NCI-H510A treated with DMSO at 0.1 percent for 48 hours (cell line): Measurements from ENCODE around the gene TUT1.

Experiments
- DNase-seq: peaks from one replicate; lab custom pipeline; 2025; lab: John Stamatoyannopoulos, UW

Gene TUT1

GRCh38 chr11:62540804-62541701, 50.3 kb downstream of the TUT1 start:
- peak; percentile 14 for DNase-seq

- DNase-seq = peak; percentile 71
These were observed 51.9 kb downstream of the TUT1 start for GRCh38 chr11:62539238-62539925.

- peak; percentile 71 for DNase-seq
These were observed 52.7 kb downstream of the TUT1 start for GRCh38 chr11:62538470-62539237.

- DNase-seq = peak; percentile 68
These were observed 54.9 kb downstream of the TUT1 start for GRCh38 chr11:62536301-62536957.

- no peak for DNase-seq
These were observed 55.5 kb downstream of the TUT1 start for GRCh38 chr11:62535802-62536201.

- DNase-seq = no peak
These were observed 56.4 kb downstream of the TUT1 start for GRCh38 chr11:62534779-62535545.

- DNase-seq = no peak
These were observed 59.2 kb downstream of the TUT1 start for GRCh38 chr11:62532096-62532495.
